Activated gamma-delta T cell treated with anti-CD3 and anti-CD28 coated beads, Interleukin-2, amount 50 U/mL, for 16 hours (primary cell): ENCODE results near the gene CXCL5.
"Not testable (repeated sequence)": the region's sequence is repeated elsewhere in the genome, so short reads cannot be mapped to it uniquely, and the experiment has no call there.

Source experiments
- DNase-seq: peaks from one replicate; pipeline ENCODE4 v3.0.0-alpha.2; 2020; ENCODE audit warnings: low read depth

Gene CXCL5

DNA sequence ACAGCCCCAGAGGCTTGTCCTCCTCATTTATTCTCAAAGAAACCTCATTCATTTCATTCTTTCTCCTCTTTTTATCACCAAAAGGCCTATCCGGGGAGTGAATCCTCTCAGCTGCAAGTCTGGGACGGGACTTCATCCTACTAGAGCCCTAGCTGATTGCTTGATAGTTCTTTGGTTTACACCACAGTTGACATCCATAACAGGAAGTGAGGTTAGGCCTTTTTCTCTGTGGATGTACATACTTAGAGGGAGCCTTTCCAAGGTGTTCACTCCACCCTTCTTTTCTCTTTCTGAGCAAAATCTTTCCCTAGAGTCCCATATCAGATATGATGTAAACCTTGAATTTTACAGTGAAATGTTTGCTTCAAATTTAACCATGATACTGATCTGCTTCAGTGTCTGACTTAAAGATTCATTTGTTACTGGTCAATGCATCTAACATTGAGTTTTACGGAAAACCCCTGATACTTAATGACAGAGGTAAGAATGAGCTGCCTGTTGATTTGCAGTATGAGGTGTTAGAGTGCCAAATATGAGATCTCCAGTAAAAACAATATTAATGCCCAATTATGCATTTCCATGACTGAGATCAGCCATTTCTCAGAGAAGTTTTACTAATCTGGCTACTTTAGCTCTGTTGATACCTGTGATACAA lies 16.8 kb upstream of the CXCL5 start:
- DNase-seq: no peak

DNA sequence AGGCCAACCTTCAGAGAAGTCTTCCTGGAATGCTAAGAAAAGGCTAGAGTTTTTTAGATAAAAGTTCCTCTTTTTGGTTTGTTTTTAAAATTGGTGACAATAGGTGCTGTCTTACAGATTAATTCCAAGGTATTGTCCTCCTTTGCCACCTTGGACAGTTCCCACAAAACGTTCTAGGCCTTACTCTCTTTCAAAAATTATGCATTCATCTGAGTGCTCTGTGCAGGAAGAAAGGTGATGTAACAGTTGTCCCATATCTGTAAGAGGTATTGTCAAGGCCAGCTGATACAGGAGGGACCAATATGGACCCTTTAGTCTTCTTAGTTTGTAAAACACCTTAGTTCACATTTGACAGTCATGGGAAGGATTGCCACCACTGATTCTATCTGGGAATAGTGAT lies 15.9 kb upstream of the CXCL5 start:
- DNase-seq: no peak

DNA sequence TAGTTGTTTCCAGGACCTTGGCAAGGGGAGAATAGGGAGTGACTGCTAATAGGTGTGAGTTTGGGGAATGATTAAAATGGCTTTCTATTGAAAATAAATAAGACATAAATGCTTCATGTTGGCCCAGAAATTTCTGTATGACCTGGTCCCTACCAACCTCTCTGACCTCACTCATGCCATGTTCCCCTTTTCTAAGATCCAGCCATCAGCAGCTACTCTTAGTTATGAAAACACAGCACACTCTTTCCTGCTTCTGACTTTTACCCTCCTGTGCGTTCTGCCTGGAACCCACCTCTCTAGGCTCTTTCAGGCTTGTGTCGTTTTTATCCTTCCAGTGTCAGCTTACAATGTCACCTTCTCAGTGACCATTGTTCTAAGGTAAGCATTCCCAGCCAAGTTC lies 14.8 kb upstream of the CXCL5 start:
- DNase-seq: no peak

DNA sequence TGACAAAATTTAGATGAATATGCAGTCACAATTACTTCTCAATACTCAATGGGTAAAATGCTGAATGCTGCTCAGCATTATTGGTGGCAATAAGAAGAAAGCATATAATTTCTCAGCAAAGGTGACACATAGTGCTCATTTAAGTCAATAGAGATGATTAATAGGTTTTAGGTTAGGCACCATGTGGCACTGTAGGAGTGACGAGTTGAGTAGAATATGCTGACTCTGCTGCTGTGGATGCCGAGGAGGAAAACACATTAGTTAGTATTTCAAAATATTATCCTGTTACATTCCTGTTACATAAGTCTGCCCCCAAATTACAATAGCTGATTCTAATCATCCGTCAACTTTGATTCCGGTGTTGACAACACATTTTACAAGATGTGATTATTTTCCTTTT lies 13.7 kb upstream of the CXCL5 start:
- no peak for DNase-seq

DNA sequence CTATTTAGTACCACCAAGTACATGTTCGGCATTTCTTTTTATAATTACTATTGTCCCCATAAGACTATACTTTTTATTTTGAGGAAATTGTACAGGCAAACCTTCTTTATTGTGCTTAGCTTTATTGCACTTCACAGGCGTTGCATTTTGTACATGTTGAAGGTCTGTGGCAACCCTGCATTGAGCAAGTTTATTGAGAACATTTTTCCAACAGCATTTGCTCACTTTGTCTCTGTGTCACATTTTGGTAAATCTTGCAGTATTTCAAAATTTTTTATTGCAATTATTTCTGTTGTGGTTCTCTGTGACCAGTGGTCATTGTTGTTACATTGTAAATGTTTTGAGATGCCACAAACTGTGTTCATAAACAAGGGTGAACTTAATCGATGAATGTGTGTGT lies 10.8 kb upstream of the CXCL5 start:
- DNase-seq: no peak

DNA sequence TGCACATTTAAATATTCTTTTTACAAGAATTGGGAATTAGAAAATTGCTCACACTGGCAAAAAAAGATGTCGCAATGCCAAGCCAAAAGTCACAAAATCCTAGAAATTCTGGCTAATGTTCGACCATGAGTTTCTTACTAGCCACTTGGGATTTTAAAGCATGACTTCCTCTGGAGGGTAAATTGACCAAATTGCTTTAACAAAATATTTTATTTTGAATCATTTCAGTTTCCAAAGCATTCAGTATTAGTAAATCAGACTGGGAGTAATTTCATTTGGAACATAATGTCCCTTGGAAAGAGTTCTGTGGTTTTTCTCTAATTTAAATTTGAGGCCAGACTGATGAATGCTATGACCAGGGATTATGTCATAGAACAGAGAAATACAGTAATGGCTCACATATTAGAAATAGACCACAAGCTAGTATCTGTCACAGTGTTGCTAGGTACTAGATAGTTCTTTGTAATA lies 7.6 kb upstream of the CXCL5 start:
- no peak for DNase-seq

DNA sequence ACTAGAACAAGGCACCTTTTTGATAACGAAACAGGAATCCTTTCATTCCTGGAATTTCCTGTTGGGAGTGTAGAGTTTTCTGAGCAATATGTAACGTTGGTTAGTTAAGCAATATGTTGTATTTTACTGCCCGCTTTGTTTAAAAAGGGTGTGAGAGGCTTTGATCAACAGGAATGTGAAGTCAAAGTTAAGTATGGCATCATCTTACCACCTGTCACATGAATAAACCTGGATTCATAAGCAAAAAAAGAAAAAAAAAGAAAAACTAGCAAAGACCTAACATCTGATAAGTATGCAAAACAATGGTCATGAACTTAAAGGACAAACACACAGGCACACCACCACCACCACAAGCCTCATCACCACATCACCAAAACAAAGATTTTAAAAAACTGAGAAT lies 7.1 kb upstream of the CXCL5 start:
- DNase-seq: no peak

DNA sequence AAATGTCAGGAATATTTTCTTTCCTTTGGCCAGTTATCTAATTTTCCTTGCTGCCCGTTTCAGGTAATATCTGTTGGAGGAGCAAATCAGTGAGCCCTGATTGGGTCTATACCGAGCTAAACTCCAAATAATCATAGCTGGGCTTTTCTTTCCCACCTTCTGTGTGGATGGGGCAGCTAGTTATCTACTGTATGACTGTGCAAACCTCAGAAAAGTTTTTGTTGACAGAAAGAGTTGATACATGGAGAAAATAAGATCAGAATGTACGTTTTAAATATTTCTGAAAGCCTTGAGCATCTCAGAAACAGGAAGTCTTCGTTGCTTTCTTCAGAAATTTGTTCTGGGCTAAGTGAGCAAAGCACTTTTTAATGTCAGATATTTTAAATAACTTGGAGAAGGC lies 6.2 kb upstream of the CXCL5 start:
- no peak for DNase-seq

DNA sequence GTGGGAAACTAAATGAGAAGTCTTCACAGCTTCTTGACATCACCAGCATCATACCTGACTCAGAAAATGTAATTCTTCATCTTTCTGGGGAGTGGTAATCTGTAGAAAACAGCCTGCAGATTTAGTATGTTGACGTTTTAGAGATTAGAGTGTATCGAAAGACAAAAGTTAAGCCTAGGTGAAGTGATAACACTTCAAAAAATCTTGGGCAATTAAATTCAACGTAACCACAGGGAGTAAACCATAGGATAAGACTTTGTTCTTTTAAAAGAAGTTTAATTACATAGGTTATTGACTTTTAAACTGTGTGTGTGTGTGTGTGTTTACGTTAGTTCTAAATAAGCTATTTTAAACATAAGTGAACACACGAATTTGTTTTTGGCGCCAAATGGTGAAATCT lies 1.8 kb upstream of the CXCL5 start:
- DNase-seq: no peak

DNA sequence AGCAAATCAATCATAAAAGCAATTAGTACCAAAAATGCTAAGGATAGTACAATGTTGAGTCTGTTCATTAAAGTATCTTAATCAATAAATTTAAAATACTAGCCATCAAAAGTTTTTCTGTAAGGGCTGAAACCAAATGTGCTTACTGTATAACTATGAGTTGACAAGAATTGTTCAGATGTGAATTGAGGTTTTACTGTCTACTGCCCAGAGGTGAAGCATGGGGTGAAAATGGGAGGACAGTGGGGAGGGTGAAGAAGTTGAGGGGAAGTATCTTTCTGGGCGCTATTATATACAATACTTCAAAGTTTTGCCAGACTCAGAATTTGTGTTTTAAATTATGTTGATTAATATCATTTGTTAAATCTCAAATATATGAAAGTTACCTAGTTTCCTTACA lies 6.4 kb downstream of the CXCL5 start:
- DNase-seq: no peak

DNA sequence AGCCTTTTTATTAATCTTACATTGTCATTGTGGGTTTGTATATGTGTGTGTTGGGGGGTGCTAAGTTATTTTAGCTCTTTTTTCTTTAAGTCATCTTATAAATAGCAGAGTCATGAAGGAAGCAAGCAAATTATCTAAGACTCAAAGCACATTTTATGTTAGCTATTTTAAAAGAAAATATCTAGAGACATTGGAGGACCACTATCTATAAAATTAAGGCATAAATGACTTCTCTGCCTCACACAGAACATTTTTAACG lies 6.8 kb downstream of the CXCL5 start:
- DNase-seq: no peak

DNA sequence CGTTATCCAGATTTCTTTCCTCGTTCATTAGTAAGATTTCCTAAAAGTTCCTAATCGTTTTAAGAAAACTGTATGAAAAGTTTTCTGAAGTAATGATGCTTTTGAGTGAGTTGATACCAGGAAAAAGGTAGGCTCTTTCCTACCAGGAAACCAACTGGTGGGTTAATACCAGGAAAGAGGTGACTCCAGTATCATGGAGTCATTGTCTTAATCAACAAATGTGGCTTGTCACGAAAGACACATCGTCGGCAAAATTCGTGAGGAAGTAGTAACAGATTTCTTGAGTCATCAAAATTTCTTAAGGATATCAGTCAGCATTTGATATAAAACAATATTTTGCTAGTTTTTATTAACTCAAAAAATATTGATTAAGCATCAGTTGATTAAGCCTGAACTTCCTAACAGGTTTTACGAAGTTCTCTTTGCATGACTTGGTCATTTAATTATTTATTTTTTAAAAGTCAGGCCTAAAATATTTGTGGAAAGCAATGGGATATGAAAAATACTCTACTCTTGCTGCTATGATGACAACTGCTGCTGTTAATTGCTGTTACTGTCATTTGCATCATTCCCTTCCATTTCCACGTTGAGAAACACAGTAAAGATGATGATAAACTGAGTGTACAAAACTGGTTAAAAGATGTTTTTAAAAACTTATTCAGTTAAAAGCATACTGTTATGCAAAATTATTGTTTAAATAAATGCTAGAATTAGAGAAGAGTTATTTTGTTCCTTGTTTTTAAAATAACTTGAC lies 7.3 kb downstream of the CXCL5 start:
- no peak for DNase-seq

DNA sequence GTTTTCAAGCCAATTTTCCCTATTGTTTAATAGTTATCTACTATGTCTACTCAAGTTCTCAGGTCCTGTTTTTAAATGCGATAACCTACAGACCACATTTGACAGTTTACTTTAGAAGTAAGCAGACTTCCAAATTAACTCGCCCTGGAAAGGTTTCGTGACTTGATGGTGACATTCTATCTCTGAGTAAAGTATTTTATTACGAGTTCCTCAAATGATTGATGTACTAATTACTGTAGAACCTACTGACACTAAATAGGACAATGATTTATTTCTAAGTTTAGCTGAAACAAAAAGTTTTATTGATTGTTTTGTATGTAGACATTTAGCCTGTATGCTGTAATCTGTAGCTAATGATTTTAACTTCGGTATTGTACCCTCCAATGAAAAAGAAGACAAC lies 8.5 kb downstream of the CXCL5 start:
- no peak for DNase-seq

DNA sequence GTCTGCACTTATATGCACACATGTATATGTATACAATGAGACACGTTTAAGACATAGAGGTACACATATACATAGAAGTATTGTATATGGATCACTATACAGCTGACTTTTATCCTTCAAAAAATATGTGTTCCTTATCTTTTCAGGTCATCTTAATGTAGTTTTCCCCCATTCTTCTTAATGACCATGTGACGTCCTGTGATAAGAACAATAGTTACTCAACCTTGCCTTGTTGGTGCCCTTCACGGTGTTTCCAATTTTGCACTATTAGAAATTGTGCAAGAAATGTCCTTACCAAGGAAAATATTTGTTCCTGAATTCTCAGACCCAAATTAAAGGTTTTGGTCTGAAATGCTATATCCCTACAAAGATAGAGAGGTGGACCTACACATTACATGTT lies 9.4 kb downstream of the CXCL5 start:
- no peak for DNase-seq

DNA sequence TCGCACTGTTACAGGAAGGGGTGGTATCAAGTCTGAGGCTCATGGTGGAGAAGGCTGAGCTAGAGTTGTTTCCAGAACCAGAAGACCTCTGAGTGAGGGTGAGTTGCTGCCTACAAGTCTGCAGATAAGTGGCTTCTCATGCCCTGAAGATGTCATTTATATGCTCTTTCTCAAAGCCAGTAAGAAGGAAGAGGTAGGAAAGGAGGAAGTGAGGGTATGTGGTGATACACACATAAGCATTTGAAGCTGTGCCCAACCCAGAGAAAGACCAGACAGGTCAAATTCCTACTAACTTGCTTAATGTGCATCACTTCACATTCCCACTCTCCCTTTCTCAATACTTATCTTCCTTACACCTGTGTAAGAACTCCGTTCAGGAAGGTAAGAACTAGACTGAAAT lies 10.4 kb downstream of the CXCL5 start, which contains the start of gene PPBP:
Gene PPBP, minus strand, starts transcription at position 130 of the 400 bp plus-strand sequence. Its CDS starts 87 bp downstream, at position 43.
- no peak for DNase-seq

DNA sequence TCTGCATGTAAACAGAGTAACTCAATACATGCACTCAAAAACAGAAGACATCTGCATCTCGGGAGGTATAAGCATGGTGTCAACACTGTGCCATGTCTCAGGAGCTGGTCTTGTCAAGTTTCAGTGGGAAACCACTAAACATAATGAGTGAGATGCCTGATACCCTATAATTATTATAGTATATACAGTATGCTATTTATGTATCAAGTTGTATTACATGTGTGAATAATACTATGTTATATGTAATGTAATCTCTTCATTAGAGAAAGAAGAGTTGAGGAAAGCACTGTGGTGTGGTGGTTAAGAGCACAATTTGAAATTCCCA lies 13.0 kb downstream of the CXCL5 start:
- no peak for DNase-seq

DNA sequence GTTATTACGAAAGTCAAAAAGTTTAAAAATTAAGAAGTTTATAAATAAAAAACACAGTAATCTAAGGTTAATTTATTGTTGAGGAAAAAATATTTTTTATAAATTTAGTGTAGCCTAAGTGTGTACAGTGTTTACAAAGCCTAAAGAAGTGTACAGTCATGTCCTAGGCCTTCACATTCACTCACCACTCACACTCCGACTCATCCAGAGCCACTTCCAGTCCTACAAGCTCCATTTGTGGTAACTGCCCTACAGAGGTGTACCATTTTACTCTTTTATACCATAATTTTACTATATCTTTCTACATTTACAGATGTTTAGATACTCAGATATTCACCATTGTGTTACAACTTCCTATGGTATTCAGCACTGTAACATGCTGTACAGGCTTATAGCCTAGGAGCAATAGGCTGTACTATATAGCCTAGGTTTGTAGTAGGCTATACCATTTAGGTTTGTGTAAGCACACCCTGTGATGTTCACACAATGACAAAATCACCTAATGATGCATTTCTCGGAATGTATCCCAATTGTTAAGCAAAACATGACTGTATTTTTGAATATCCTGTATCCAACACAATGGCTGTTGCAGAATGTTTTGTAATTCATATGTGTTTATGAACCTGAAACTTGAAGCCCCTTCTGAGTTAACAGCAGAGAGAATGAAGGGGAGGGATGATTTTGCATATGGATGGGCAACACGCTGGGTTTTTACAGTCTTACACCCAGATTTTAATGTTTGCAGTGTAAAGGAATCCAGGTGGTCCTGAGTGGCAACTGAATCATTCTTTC lies 13.5 kb downstream of the CXCL5 start:
- DNase-seq: no peak

DNA sequence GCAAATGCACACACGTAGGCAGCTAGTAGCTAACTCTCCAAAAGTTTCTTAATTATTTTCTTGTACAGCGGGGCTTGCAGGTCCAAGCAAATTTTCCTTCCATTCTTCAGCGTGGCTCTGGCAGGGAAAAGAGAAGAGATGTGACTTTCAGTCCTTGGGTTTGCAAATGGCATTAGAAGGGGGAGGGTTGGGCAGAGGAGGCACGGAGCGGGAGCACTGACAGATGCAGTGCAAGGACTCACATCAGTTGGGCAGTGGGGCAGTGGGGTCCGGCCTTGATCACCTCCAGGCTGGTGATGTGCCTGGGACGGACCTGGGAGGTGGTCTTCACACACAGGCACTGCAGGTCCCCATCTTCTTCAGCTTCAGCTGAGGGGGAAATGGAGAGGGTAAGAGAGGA lies 17.3 kb downstream of the CXCL5 start:
- DNase-seq: not testable (repeated sequence)

DNA sequence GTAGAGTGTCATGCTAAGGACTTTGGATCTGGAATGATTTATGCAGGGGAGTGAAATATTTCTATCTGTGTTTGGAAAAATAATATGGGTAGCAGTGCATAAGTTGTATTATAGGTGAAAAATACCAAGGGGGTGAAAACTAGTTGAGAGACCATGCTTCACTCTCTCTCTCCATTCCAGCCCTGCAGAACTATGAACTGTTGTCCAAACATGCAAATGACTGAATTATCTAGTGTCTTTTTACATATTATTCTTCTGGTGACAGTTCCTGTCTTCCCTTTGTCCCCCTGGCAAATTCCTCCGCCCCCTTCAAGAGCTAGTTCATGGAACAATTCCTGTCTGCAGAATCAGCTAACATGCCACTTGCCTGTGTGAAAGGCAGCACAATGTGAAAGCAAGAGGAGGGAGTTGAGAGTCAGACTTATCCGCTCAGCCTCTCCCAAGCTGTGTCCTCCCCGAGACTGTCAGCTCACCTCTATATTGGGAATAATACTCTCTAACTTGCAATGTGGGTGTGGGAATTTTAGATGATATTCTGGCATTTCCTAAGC lies 19.0 kb downstream of the CXCL5 start:
- DNase-seq: no peak

DNA sequence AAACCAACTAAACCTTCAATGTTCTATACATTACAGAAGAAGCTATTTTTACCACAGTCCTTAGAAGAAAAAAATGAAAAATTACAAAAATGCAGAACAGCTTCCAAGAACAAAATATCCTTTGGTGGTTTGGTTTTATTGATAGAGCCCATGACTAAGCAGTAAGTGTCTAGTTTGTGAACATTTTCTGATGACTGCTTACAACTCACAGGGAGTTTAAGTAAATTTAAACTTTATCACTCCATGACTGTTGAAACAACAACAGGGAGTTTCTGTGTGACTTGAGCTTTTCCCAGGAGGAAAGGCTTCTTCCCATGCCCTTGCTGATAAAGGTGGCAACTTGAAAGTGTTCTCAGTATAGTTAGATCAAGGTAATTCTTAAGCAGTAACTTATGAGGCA lies 19.6 kb downstream of the CXCL5 start:
- no peak for DNase-seq

DNA sequence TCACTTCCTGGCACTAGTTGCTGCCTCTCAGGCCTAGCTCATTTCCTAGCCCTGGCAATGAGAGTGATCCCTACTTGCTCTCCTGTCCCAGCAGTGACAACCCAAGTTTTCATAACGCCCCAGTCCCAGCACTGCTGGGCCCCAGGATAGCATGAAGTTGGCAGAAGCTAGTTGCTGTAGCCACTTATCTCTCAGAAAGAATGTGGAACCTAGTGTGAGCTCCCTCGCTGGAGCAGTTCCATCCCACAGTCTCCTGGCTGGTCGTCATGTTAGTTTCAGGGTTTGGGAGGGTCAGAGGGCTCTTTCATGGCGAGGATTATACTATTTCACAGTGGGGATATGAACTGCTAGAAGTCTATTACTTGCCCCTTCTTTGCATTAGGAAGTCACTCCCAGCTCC lies 21.8 kb downstream of the CXCL5 start:
- no peak for DNase-seq

DNA sequence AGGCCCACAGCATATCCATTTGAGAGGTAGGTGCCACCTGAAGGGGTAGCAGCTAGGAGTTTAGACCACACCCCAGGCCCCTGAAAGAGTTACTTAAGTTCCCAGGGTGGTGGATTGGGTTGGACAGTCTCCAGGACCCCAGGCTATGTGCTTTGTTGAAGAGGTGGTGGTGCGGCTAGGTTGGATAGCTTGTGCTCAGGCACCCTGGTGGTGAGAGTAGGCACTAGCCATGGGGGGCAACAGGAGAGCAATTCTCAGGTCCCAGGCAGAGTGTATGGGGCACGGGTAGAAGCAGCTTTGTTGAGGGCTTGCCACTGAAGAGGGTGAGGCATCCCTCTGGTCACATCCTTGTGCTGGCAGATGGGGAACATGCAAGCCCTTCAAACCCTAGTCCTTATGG lies 22.3 kb downstream of the CXCL5 start:
- no peak for DNase-seq

DNA sequence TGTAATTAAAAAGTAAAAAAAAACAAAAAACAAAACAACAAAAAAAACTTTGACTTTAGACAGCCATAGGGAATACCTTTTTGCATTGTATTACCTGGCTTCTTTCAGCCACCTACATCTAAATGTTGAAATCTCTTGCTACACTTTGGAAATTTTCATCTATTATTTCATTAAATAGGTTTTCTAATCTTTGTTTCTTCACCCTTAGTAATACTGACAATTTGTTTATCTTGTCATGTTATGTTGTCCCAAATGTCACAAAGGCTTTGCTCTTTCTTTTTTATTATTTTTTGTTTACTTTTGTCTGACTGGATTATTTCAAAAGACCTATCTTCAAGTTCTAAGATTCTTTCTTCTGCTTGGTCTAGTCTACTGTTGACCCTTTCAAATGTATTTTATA lies 24.1 kb downstream of the CXCL5 start:
- DNase-seq: no peak
